Measurements from ENCODE around the gene ADK.

DNA sequence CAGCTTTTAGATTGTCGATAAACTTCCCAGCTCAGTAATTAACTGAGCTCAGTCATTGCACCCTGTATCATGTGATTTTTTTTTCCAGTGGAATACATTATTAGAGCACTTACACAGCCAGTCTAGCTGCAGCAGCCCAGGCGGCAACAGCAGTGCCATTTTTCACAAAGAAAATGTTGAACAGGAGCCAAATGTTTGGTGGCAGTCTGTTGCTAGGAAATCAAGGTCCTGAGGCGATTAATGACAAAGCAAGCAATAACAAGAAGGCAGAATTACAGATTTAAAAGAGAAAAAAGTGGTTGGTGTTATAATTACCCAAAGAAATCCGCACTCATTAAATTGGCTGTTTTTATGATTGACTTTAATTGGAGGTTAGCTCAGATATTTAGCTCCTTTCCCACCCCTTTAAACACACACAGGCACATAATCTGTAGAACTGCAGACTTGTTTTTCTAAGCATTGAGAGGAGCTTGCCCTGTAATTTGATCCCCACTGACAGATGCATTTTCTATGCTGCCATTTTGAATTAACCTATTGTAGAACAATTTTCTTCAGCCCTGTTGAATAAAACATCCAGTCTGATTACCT is 267.4 kb downstream of the ADK start:
- TF ChIP-seq, protein P1, sequence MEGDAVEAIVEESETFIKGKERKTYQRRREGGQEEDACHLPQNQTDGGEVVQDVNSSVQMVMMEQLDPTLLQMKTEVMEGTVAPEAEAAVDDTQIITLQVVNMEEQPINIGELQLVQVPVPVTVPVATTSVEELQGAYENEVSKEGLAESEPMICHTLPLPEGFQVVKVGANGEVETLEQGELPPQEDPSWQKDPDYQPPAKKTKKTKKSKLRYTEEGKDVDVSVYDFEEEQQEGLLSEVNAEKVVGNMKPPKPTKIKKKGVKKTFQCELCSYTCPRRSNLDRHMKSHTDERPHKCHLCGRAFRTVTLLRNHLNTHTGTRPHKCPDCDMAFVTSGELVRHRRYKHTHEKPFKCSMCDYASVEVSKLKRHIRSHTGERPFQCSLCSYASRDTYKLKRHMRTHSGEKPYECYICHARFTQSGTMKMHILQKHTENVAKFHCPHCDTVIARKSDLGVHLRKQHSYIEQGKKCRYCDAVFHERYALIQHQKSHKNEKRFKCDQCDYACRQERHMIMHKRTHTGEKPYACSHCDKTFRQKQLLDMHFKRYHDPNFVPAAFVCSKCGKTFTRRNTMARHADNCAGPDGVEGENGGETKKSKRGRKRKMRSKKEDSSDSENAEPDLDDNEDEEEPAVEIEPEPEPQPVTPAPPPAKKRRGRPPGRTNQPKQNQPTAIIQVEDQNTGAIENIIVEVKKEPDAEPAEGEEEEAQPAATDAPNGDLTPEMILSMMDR (IDR thresholded peaks at IDR 0.05) = no peak
- no peak for TF ChIP-seq POLR2A (IDR thresholded peaks at IDR 0.05)

Data from right lobe of liver (tissue), 4 donors.